ENCODE results near the gene TACC3.

TACC3 gene

GRCh38 chr4:1753697-1754311, 32.5 kb downstream of the TACC3 start:
- no peaks in the 10 kb centered on the region for H3K9me3 ChIP-seq (replicated peaks; ENCODE audit: insufficient read depth, low read length)

GRCh38 chr4:1754336-1754735, 33.0 kb downstream of the TACC3 start:
- H3K4me1 ChIP-seq (ENCODE audit: low read length): no peaks in the 10 kb centered on the region
- no peak for TF ChIP-seq EZH2 (optimal IDR thresholded peaks at IDR 0.05; ENCODE audit: low read depth, low read length)
- TF ChIP-seq CTCF (IDR thresholded peaks at IDR 0.05; ENCODE audit: low read length): no peak
- no peak for TF ChIP-seq EZH2phosphoT487 (IDR thresholded peaks at IDR 0.05; ENCODE audit: low read length)

More at GRCh38 chr4:1753697-1754311, 32.5 kb downstream of the TACC3 start:
- Histone ChIP-seq H3K27me3 (replicated peaks; ENCODE audit: insufficient read depth, low read length) (peaks cover 85% of the 10 kb centered on the region), H3K4me3 (ENCODE audit: low read length) (no peak overlapping the region), H3F3A (ENCODE audit: insufficient read depth, low read length) (no peaks in the 10 kb centered on the region), H3K9ac (ENCODE audit: low read length) (no peak overlapping the region), H3K4me1 (ENCODE audit: low read length) (no peaks in the 10 kb centered on the region), H3K9me2 (replicated peaks; ENCODE audit: insufficient read depth, low read length) (no peaks in the 10 kb centered on the region), H2AFZ (ENCODE audit: low read length) (no peak overlapping the region), H3K36me3 (replicated peaks; ENCODE audit: insufficient read depth, low read length) (no peaks in the 10 kb centered on the region), H3K79me2 (ENCODE audit: low read length) (no peaks in the 10 kb centered on the region), H4K20me1 (ENCODE audit: insufficient read depth, low read length) (no peaks in the 10 kb centered on the region), H3K4me2 (ENCODE audit: low read depth, low read length) (no peak overlapping the region), H3K27ac (ENCODE audit: low read length) (no peak overlapping the region)
- DNase-seq: no peak
- TF ChIP-seq EZH2phosphoT487 (IDR thresholded peaks at IDR 0.05; ENCODE audit: low read length): no peak
- TF ChIP-seq EZH2 (optimal IDR thresholded peaks at IDR 0.05; ENCODE audit: low read depth, low read length): no peak
- no peak for TF ChIP-seq CTCF (IDR thresholded peaks at IDR 0.05; ENCODE audit: low read length)

GRCh38 chr4:1755297-1755696, 34.0 kb downstream of the TACC3 start:
- H4K20me1 ChIP-seq (ENCODE audit: insufficient read depth, low read length): no peaks in the 10 kb centered on the region
- no peak for DNase-seq
- H3K4me1 ChIP-seq (ENCODE audit: low read length): no peaks in the 10 kb centered on the region
- H3K4me3 ChIP-seq (ENCODE audit: low read length): no peak overlapping the region
- TF ChIP-seq EZH2 (optimal IDR thresholded peaks at IDR 0.05; ENCODE audit: low read depth, low read length) (no peak), CTCF (IDR thresholded peaks at IDR 0.05; ENCODE audit: low read length) (no peak), EZH2phosphoT487 (IDR thresholded peaks at IDR 0.05; ENCODE audit: low read length) (no peak)
- no peaks in the 10 kb centered on the region for H3K36me3 ChIP-seq (replicated peaks; ENCODE audit: insufficient read depth, low read length)
- H3K9me3 ChIP-seq (replicated peaks; ENCODE audit: insufficient read depth, low read length): no peaks in the 10 kb centered on the region
- no peak overlapping the region for H3K4me2 ChIP-seq (ENCODE audit: low read depth, low read length)
- H2AFZ ChIP-seq (ENCODE audit: low read length): no peak overlapping the region
- no peak overlapping the region for H3K27ac ChIP-seq (ENCODE audit: low read length)
- H3K9me2 ChIP-seq (replicated peaks; ENCODE audit: insufficient read depth, low read length): no peaks in the 10 kb centered on the region
- no peak overlapping the region for H3K9ac ChIP-seq (ENCODE audit: low read length)
- H3K79me2 ChIP-seq (ENCODE audit: low read length): no peaks in the 10 kb centered on the region
- H3K27me3 ChIP-seq (replicated peaks; ENCODE audit: insufficient read depth, low read length): peaks cover 96% of the 10 kb centered on the region
- H3F3A ChIP-seq (ENCODE audit: insufficient read depth, low read length): no peaks in the 10 kb centered on the region

More at GRCh38 chr4:1754336-1754735, 33.0 kb downstream of the TACC3 start:
- no peaks in the 10 kb centered on the region for H3K79me2 ChIP-seq (ENCODE audit: low read length)
- H3K9ac ChIP-seq (ENCODE audit: low read length): no peak overlapping the region
- no peaks in the 10 kb centered on the region for H3K9me3 ChIP-seq (replicated peaks; ENCODE audit: insufficient read depth, low read length)
- H3F3A ChIP-seq (ENCODE audit: insufficient read depth, low read length): no peaks in the 10 kb centered on the region
- peaks cover 91% of the 10 kb centered on the region for H3K27me3 ChIP-seq (replicated peaks; ENCODE audit: insufficient read depth, low read length)
- DNase-seq: no peak
- H3K9me2 ChIP-seq (replicated peaks; ENCODE audit: insufficient read depth, low read length): no peaks in the 10 kb centered on the region
- no peak overlapping the region for H3K4me2 ChIP-seq (ENCODE audit: low read depth, low read length)
- no peak overlapping the region for H3K27ac ChIP-seq (ENCODE audit: low read length)
- H2AFZ ChIP-seq (ENCODE audit: low read length): no peak overlapping the region
- H3K4me3 ChIP-seq (ENCODE audit: low read length): no peak overlapping the region
- no peaks in the 10 kb centered on the region for H3K36me3 ChIP-seq (replicated peaks; ENCODE audit: insufficient read depth, low read length)
- no peaks in the 10 kb centered on the region for H4K20me1 ChIP-seq (ENCODE audit: insufficient read depth, low read length)
